Ascending aorta (tissue), 2 donors: ENCODE measurements around the gene CFAP68. TPM values are rescaled to one million over a fixed set of nuclear protein-coding genes. Genes with fewer than 3 reads are reported as not detected.

ENCODE experiments used
- DNase-seq, 2 donors: peaks; one replicate each; pipeline ENCODE4 v3.0.0-alpha.2; 2019; ENCODE audit warnings: low spot score in 2 of 2
- H3K27ac ChIP-seq, 2 donors: fragments of 200-600 bp; sonication (generic); one replicate each; pipeline ENCODE4 v1.5.1; 2016 to 2017; ENCODE audit warnings: mild to moderate bottlenecking in 1 of 2
- H3K27me3 ChIP-seq: fragments of 200-600 bp; sonication (generic); one replicate; pipeline ENCODE4 v1.5.1; 2017
- H3K36me3 ChIP-seq, 2 donors: fragments of 200-600 bp; sonication (generic); one replicate each; pipeline ENCODE4 v1.5.1; 2016
- H3K4me1 ChIP-seq, 2 donors: fragments of 200-600 bp; sonication (generic); one replicate each; pipeline ENCODE4 v1.5.1; 2016 to 2017; ENCODE audit warnings: mild to moderate bottlenecking in 1 of 2
- H3K4me3 ChIP-seq, 2 donors: fragments of 200-600 bp; sonication (generic); one replicate each; pipeline ENCODE4 v1.5.1; 2016 to 2017; ENCODE audit warnings: mild to moderate bottlenecking in 1 of 2
- H3K9me3 ChIP-seq, 2 donors: fragments of 200-600 bp; sonication (generic); one replicate each; pipeline ENCODE4 v1.5.1; 2016
- CTCF ChIP-seq, 3 experiments: fragments of 200-600 bp in 2 of 3; fragments of 450-650 bp in 1 of 3; sonication (generic) in 2 of 3; IDR thresholded peaks; one replicate each; pipeline ENCODE4 v1.5.1; 2016 to 2019; ENCODE audit warnings: antibody characterized with exemption in 3 of 3, mild to moderate bottlenecking in 1 of 3, moderate library complexity in 1 of 3
- intact Hi-C: fragments of 100-400 bp; cut with DNase I; formaldehyde crosslinking; loops from one replicate; pipeline ENCODE4 v1.15.1; 2023
- total RNA-seq: library from RNA; depleted of rRNA; stranded (reverse); fragments of >200 nt; gene quantifications from one replicate; pipeline ENCODE4 v1.1.0, GENCODE V29; 2016

The CFAP68 gene
- total RNA-seq, 1 donor from 2014 or later, result not detected

GRCh38 chr11:111851067-111851466, 28.3 kb upstream of the CFAP68 start:
- TF ChIP-seq CTCF (IDR thresholded peaks at IDR 0.05), result no peak
- H3K4me1 ChIP-seq, result no peaks in the 10 kb centered on the region
- no peaks in the 10 kb centered on the region for H3K9me3 ChIP-seq
- H3K4me3 ChIP-seq, result no peak overlapping the region
- no peaks in the 10 kb centered on the region for H3K27me3 ChIP-seq
- intact Hi-C loops, result no loop called here
- H3K36me3 ChIP-seq, result peaks cover 62 to 84% of the 10 kb centered on the region in 2 donors
- DNase-seq, result no peak
- no peak overlapping the region for H3K27ac ChIP-seq

- Histone ChIP-seq H3K36me3 (peaks cover 60 to 78% of the 10 kb centered on the region in 2 donors), H3K27ac (no peak overlapping the region), H3K4me3 (no peak overlapping the region), H3K27me3 (no peaks in the 10 kb centered on the region), H3K4me1 (no peaks in the 10 kb centered on the region), H3K9me3 (no peaks in the 10 kb centered on the region)
- no peak for TF ChIP-seq CTCF (IDR thresholded peaks at IDR 0.05)
- no peak for DNase-seq
- intact Hi-C loops, result no loop called here
These were observed 27.7 kb upstream of the CFAP68 start for GRCh38 chr11:111851636-111852035.

GRCh38 chr11:111852103-111852502, 27.2 kb upstream of the CFAP68 start:
- peaks cover 57 to 78% of the 10 kb centered on the region in 2 donors for H3K36me3 ChIP-seq
- intact Hi-C loops, result no loop called here

GRCh38 chr11:111855506-111855905, 23.8 kb upstream of the CFAP68 start:
- no peaks in the 10 kb centered on the region for H3K4me1 ChIP-seq
- no peak overlapping the region for H3K4me3 ChIP-seq
- no peak for TF ChIP-seq CTCF (IDR thresholded peaks at IDR 0.05)
- no peaks in the 10 kb centered on the region for H3K9me3 ChIP-seq
- intact Hi-C loops, result no loop called here
- H3K27me3 ChIP-seq, result no peaks in the 10 kb centered on the region
- no peak overlapping the region for H3K27ac ChIP-seq
- peaks cover 66 to 84% of the 10 kb centered on the region in 2 donors for H3K36me3 ChIP-seq
- DNase-seq, result no peak

More at GRCh38 chr11:111852103-111852502, 27.2 kb upstream of the CFAP68 start:
- Histone ChIP-seq H3K9me3 (no peaks in the 10 kb centered on the region), H3K4me3 (no peak overlapping the region), H3K4me1 (no peaks in the 10 kb centered on the region), H3K27ac (no peak overlapping the region), H3K27me3 (no peaks in the 10 kb centered on the region)
- DNase-seq, result no peak
- TF ChIP-seq CTCF (IDR thresholded peaks at IDR 0.05), result no peak

- no peaks in the 10 kb centered on the region for H3K9me3 ChIP-seq
- H3K4me1 ChIP-seq, result no peaks in the 10 kb centered on the region
- intact Hi-C loops, result no loop called here
- no peak for TF ChIP-seq CTCF (IDR thresholded peaks at IDR 0.05)
- H3K27me3 ChIP-seq, result no peaks in the 10 kb centered on the region
- H3K4me3 ChIP-seq, result no peak overlapping the region
- peaks cover 43 to 80% of the 10 kb centered on the region in 2 donors for H3K36me3 ChIP-seq
- no peak for DNase-seq
- no peak overlapping the region for H3K27ac ChIP-seq
These were observed 19.1 kb upstream of the CFAP68 start for GRCh38 chr11:111860257-111860656.

GRCh38 chr11:111870113-111870512, 9.2 kb upstream of the CFAP68 start:
- no peak for TF ChIP-seq CTCF (IDR thresholded peaks at IDR 0.05)
- H3K9me3 ChIP-seq, result no peaks in the 10 kb centered on the region
- peaks cover 0 to 8% of the 10 kb centered on the region in 2 donors for H3K4me1 ChIP-seq
- H3K27ac ChIP-seq, result no peak overlapping the region
- DNase-seq, result no peak
- no peaks in the 10 kb centered on the region for H3K27me3 ChIP-seq
- H3K4me3 ChIP-seq, result peak overlapping the region; percentile 92 to 97
- intact Hi-C loops, result loop anchor here (2.0 to 5.0 kb wide), 3 partner anchors 41 to 202 kb away; partner anchors contain the start of genes CRYAB, NKAPD1 and PIH1D2
- H3K36me3 ChIP-seq, result peaks cover 20 to 27% of the 10 kb centered on the region in 2 donors
